ENCODE measurements around the gene UFSP1. TPM values are rescaled to one million over a fixed set of nuclear protein-coding genes. Genes with fewer than 3 reads are reported as not detected.

The UFSP1 gene
- polyA plus RNA-seq, 2 donors = 3.8 to 3.9 TPM

DNA sequence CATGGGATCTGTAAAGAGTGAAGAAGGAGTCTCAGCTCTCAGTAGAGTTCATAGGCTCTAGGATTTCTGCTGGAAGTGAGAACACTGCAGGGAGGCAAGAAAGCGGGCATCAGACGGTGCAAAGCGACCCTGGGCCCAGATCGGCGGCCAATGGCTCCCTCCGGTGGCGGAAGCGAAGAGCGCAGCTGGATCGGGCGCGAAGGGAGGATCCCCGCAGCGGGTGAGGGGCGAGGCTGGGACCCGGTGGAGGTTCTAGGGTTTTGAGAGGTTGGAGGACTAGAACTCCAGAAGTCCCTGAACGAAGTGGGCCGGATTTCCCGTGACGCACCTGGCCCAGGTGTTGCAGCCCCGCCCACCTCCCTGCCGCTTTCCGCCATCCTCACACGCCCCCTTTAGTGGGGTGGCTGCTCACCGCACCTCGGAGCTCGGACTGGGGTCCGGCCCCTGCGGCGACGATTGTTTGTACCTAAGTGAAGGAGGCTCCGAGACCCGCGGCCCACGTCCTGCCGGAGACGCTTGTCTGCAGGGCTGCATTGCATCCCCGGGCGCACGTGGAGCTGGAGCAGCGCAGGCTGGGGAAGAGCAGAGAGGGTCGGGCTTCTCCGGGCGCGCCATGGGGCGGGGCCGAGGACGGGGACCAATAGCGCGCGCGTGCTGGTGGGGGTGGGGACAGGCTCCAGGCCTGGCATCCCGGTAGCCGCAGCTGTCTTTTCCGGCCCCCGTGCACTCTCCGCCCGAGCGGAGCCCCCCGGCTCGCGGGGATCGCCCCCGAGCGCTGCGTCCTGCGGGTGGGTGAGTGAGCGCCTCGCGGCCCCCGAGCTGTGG, 37.3 kb downstream of the UFSP1 start, which contains the start of gene SLC12A9:
TSS of gene SLC12A9 (plus strand) at position 666 of the 825 bp plus-strand sequence. CDS start 1,485 bp downstream, outside the sequence.
- H3K4me3 ChIP-seq (ENCODE audit: low read depth in 1 of 2, low read length in 2 of 2) = peak within 1 kb of the TSS; percentile 61 to 64

DNA sequence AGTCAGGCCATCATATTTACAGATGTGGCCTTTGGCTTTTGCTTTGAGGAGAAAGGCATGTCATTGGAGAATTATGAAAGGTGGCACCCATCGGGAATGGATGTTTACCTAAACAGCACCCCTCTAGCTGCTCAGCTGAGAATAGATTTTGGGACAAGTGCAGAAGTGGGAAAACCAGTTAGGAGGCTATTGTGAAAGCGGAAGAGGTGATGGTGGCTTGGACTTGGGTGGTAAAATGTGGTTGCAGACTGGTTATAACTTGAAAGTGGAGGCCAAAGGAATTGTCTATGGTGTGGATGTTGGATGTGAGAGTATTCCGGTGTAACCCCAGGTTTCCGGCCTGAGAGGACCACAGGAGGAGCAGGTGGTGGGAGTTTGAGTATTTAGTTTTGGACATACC, 42.2 kb downstream of the UFSP1 start:
- Histone ChIP-seq H3K4me3 (ENCODE audit: low read depth in 1 of 2, low read length in 2 of 2) (no peak overlapping the region), H3K4me1 (ENCODE audit: control insufficient read depth in 2 of 2, insufficient read depth in 2 of 2, low read length in 1 of 2) (peaks cover 0 to 6% of the 10 kb centered on the region in 2 donors), H3K27ac (ENCODE audit: low read depth in 2 of 2, low read length in 1 of 2) (no peak overlapping the region), H3K9me3 (ENCODE audit: control insufficient read depth in 2 of 2, insufficient read depth in 1 of 2, low read depth in 1 of 2, low read length in 1 of 2) (no peaks in the 10 kb centered on the region), H3K27me3 (ENCODE audit: control insufficient read depth in 1 of 2, insufficient read depth in 2 of 2, low read length in 2 of 2) (no peaks in the 10 kb centered on the region), H3K36me3 (ENCODE audit: control insufficient read depth in 2 of 2, insufficient read depth in 2 of 2, low read length in 1 of 2) (no peaks in the 10 kb centered on the region)
- 91% methylated on average over 4 of the region's 4 CpGs for WGBS, 2 donors

More for the DNA sequence above, 37.3 kb downstream of the UFSP1 start, which contains the start of gene SLC12A9:
- Histone ChIP-seq H3K9me3 (ENCODE audit: control insufficient read depth in 2 of 2, insufficient read depth in 1 of 2, low read depth in 1 of 2, low read length in 1 of 2) (no peaks in the 10 kb centered on the region), H3K27ac (ENCODE audit: low read depth in 2 of 2, low read length in 1 of 2) (peak within 1 kb of the TSS in 1 of 2 donors; percentile 50), H3K27me3 (ENCODE audit: control insufficient read depth in 1 of 2, insufficient read depth in 2 of 2, low read length in 2 of 2) (no peaks in the 10 kb centered on the region), H3K4me1 (ENCODE audit: control insufficient read depth in 2 of 2, insufficient read depth in 2 of 2, low read length in 1 of 2) (peaks cover 0 to 3% of the 10 kb centered on the region in 2 donors), H3K36me3 (ENCODE audit: control insufficient read depth in 2 of 2, insufficient read depth in 2 of 2, low read length in 1 of 2) (peaks cover 0 to 6% of the 10 kb centered on the region in 2 donors)
- WGBS, 2 donors = 0 to 1% methylated on average over 65 to 71 of the region's 71 CpGs

DNA sequence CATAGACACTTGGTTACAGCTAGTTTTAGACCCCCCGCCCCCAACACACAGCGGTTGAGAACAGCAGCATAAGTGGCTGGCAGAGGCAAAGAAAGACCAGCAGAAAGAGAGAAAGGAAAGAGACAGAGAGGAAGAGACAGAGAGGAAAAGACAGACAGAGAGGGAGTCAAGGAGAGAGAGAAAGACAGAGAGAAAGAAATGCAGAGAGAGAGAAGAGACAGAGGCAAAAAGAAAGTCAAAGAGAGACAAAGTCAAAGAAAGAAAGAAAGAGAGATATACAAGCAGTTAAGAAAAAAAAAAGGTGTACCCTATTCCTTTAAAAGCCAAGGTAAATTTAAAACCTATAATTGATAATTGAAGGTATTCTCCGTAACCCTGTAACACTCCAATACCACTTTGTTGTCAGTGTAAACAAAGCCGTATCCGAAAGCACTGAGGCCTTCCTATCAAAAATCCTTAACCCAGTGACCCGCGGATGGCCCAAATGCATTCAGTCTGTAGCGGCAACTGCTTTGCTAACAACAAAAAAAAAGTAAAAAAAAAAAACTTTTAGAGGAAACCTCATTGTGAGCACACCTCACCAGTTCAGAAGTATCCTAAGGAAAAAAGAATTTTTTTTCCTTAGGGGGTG, 48.9 kb downstream of the UFSP1 start:
- WGBS, 2 donors = 71 to 79% methylated on average over 8 of the region's 8 CpGs
- H3K36me3 ChIP-seq (ENCODE audit: control insufficient read depth in 2 of 2, insufficient read depth in 2 of 2, low read length in 1 of 2) = no peaks in the 10 kb centered on the region
- no peaks in the 10 kb centered on the region for H3K9me3 ChIP-seq (ENCODE audit: control insufficient read depth in 2 of 2, insufficient read depth in 1 of 2, low read depth in 1 of 2, low read length in 1 of 2)
- H3K4me1 ChIP-seq (ENCODE audit: control insufficient read depth in 2 of 2, insufficient read depth in 2 of 2, low read length in 1 of 2) = no peaks in the 10 kb centered on the region
- no peak overlapping the region for H3K4me3 ChIP-seq (ENCODE audit: low read depth in 1 of 2, low read length in 2 of 2)
- no peaks in the 10 kb centered on the region for H3K27me3 ChIP-seq (ENCODE audit: control insufficient read depth in 1 of 2, insufficient read depth in 2 of 2, low read length in 2 of 2)
- no peak overlapping the region for H3K27ac ChIP-seq (ENCODE audit: low read depth in 2 of 2, low read length in 1 of 2)

DNA sequence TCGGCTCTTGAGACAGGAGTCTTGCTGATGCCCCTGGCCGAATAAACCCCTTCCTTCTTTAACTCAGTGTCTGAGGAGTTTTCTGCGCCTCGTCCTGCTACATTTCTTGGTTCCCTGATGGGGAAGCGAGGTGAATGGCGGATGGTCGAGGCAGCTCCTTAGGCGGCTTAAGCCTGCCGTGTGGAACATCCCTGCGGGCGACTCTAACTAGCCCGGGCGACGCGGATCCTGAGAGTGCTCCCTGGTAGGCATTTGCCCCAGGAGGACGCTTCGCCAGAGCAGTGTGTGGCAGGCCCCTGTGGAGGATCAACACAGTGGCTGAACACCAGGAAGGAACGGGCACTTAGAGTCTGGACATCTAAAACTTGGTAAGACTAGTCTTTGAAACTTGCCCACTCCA, 50.2 kb downstream of the UFSP1 start:
- Histone ChIP-seq H3K4me1 (ENCODE audit: control insufficient read depth in 2 of 2, insufficient read depth in 2 of 2, low read length in 1 of 2) (no peaks in the 10 kb centered on the region), H3K4me3 (ENCODE audit: low read depth in 1 of 2, low read length in 2 of 2) (no peak overlapping the region), H3K27ac (ENCODE audit: low read depth in 2 of 2, low read length in 1 of 2) (no peak overlapping the region), H3K36me3 (ENCODE audit: control insufficient read depth in 2 of 2, insufficient read depth in 2 of 2, low read length in 1 of 2) (no peaks in the 10 kb centered on the region), H3K27me3 (ENCODE audit: control insufficient read depth in 1 of 2, insufficient read depth in 2 of 2, low read length in 2 of 2) (no peaks in the 10 kb centered on the region), H3K9me3 (ENCODE audit: control insufficient read depth in 2 of 2, insufficient read depth in 1 of 2, low read depth in 1 of 2, low read length in 1 of 2) (no peaks in the 10 kb centered on the region)
- 93 to 94% methylated on average over 18 of the region's 18 CpGs for WGBS, 2 donors

Other genes with a start within 250 kb of the UFSP1 start
- under 1 TPM; 0.41 to 0.53 TPM for gene TFR2, start 248.2 kb downstream of the UFSP1 start, polyA plus RNA-seq
- not detected for gene ACTL6B, start 233.3 kb downstream of the UFSP1 start, polyA plus RNA-seq
- 100 to 1,000 TPM; 147 to 284 TPM for gene GNB2, start 216.0 kb downstream of the UFSP1 start, polyA plus RNA-seq
- gene GIGYF1, start 195.5 kb downstream of the UFSP1 start, polyA plus RNA-seq = 10 to 100 TPM; 11.1 to 28.1 TPM
- 10 to 100 TPM; 29.4 to 42.1 TPM for gene POP7, start 183.6 kb downstream of the UFSP1 start, polyA plus RNA-seq
- gene EPO, start 169.2 kb downstream of the UFSP1 start, polyA plus RNA-seq = under 1 TPM in 1 of 2 donors, not detected in 1; 0.04 TPM
- gene ZAN, start 156.1 kb downstream of the UFSP1 start, polyA plus RNA-seq = under 1 TPM in 1 of 2 donors, not detected in 1; under 0.01 TPM
- 10 to 100 TPM; 12.8 to 15.7 TPM for gene EPHB4, start 62.2 kb downstream of the UFSP1 start, polyA plus RNA-seq
- gene SLC12A9, start 37.0 kb downstream of the UFSP1 start, polyA plus RNA-seq = 10 to 100 TPM; 13.8 to 23.0 TPM
- 10 to 100 TPM; 39.4 to 75.0 TPM for gene TRIP6, start 22.3 kb downstream of the UFSP1 start, polyA plus RNA-seq
- gene SRRT, start 14.6 kb downstream of the UFSP1 start, polyA plus RNA-seq = 100 to 1,000 TPM in 1 of 2 donors, 10 to 100 TPM in 1; 70.7 to 105 TPM
- gene ACHE, start 6.2 kb upstream of the UFSP1 start, polyA plus RNA-seq = 1 to 10 TPM in 1 of 2 donors, under 1 TPM in 1; 0.52 to 1.4 TPM
- under 1 TPM; 0.02 to 0.04 TPM for gene MUC3A, start 59.8 kb upstream of the UFSP1 start, polyA plus RNA-seq
- under 1 TPM; 0.13 to 0.28 TPM for gene MUC12, start 79.8 kb upstream of the UFSP1 start, polyA plus RNA-seq
- gene MUC17, start 130.4 kb upstream of the UFSP1 start, polyA plus RNA-seq = not detected
- 10 to 100 TPM in 1 of 2 donors, 1 to 10 TPM in 1; 6.2 to 13.5 TPM for gene TRIM56, start 195.8 kb upstream of the UFSP1 start, polyA plus RNA-seq
- gene SERPINE1, start 237.4 kb upstream of the UFSP1 start, polyA plus RNA-seq = 1 to 10 TPM in 1 of 2 donors, under 1 TPM in 1; 0.88 to 1.3 TPM